GDM1 (cell line): Measurements from ENCODE around the gene NECAB2.

Experiments
- DNase-seq: peaks from one replicate; lab custom pipeline; 2025; lab: John Stamatoyannopoulos, UW

Gene NECAB2

GRCh38 chr16:83992624-83993023, 24.6 kb downstream of the NECAB2 start:
- no peak for DNase-seq

GRCh38 chr16:83994087-83994486, 26.0 kb downstream of the NECAB2 start:
- DNase-seq = no peak

- no peak for DNase-seq
Measured at GRCh38 chr16:83994703-83995102, 26.7 kb downstream of the NECAB2 start.

- no peak for DNase-seq
Measured at GRCh38 chr16:83995754-83996153, 27.7 kb downstream of the NECAB2 start.

GRCh38 chr16:83996481-83997252, 28.6 kb downstream of the NECAB2 start:
- DNase-seq = no peak

GRCh38 chr16:83998091-83998490, 30.0 kb downstream of the NECAB2 start:
- no peak for DNase-seq

- DNase-seq = no peak
Measured at GRCh38 chr16:84000989-84001642, 33.1 kb downstream of the NECAB2 start.

- no peak for DNase-seq
Measured at GRCh38 chr16:84001726-84002125, 33.7 kb downstream of the NECAB2 start.

- no peak for DNase-seq
Measured at GRCh38 chr16:84003038-84003437, 35.0 kb downstream of the NECAB2 start.

GRCh38 chr16:84004442-84004841, 36.4 kb downstream of the NECAB2 start:
- DNase-seq = no peak

GRCh38 chr16:84005391-84005790, 37.3 kb downstream of the NECAB2 start:
- no peak for DNase-seq

GRCh38 chr16:84007520-84007919, 39.5 kb downstream of the NECAB2 start:
- DNase-seq = no peak

GRCh38 chr16:84007965-84008364, 39.9 kb downstream of the NECAB2 start:
- no peak for DNase-seq

GRCh38 chr16:84009282-84009681, 41.2 kb downstream of the NECAB2 start:
- no peak for DNase-seq

- DNase-seq = peak; percentile 9
Measured at GRCh38 chr16:84013787-84014569, 45.9 kb downstream of the NECAB2 start.

GRCh38 chr16:84014570-84015327, 46.7 kb downstream of the NECAB2 start:
- DNase-seq = no peak

GRCh38 chr16:84015399-84015798, 47.4 kb downstream of the NECAB2 start:
- DNase-seq = no peak

GRCh38 chr16:84016477-84016876, 48.4 kb downstream of the NECAB2 start:
- no peak for DNase-seq

- DNase-seq = no peak
Measured at GRCh38 chr16:84018710-84019109, 50.7 kb downstream of the NECAB2 start.

- no peak for DNase-seq
Measured at GRCh38 chr16:84020353-84020752, 52.3 kb downstream of the NECAB2 start.

GRCh38 chr16:84021488-84021887, 53.4 kb downstream of the NECAB2 start:
- no peak for DNase-seq

GRCh38 chr16:84022644-84023043, 54.6 kb downstream of the NECAB2 start:
- DNase-seq = no peak
